T-helper 1 cell (primary cell): ENCODE measurements around the gene IL17RE.
A peak's percentile ranks its signal among the peaks of the same experiment; 100 is the strongest.

Experiments used
- DNase-seq, 5 donors: peaks; one replicate each; pipeline ENCODE4 v3.0.0-alpha.2; 2012 to 2020

Gene IL17RE

GRCh38 chr3:9909221-9910013 is 6.8 kb downstream of the IL17RE start:
- DNase-seq = no peak

- DNase-seq = no peak
Observed at GRCh38 chr3:9911863-9912262, 9.2 kb downstream of the IL17RE start.

- DNase-seq = peak in 1 of 5 donors; percentile 9
Observed at GRCh38 chr3:9912294-9912935, 9.8 kb downstream of the IL17RE start.

- DNase-seq = no peak
Observed at GRCh38 chr3:9913601-9914000, 11.0 kb downstream of the IL17RE start.

GRCh38 chr3:9914011-9914410 is 11.4 kb downstream of the IL17RE start:
- no peak for DNase-seq

GRCh38 chr3:9914559-9915253 is 12.1 kb downstream of the IL17RE start:
- no peak for DNase-seq

- DNase-seq = peak in 1 of 5 donors; percentile 35
Observed at GRCh38 chr3:9915254-9916141, 12.8 kb downstream of the IL17RE start.

GRCh38 chr3:9916346-9916733 is 13.7 kb downstream of the IL17RE start:
- DNase-seq = no peak

GRCh38 chr3:9916734-9917680 is 14.4 kb downstream of the IL17RE start, which contains the start of gene IL17RC:
Gene IL17RC, plus strand, starts transcription at chr3:9917098. Its CDS starts 218 bp downstream, at chr3:9917316.
- DNase-seq = peak in 1 of 5 donors; percentile 7

- DNase-seq = no peak
Observed at GRCh38 chr3:9917820-9918219, 15.2 kb downstream of the IL17RE start.

GRCh38 chr3:9918261-9919038 is 15.8 kb downstream of the IL17RE start:
- DNase-seq = no peak

GRCh38 chr3:9928158-9928557 is 25.5 kb downstream of the IL17RE start:
- DNase-seq = no peak

GRCh38 chr3:9930804-9931418 is 28.3 kb downstream of the IL17RE start:
- DNase-seq = no peak

GRCh38 chr3:9932535-9932842 is 29.8 kb downstream of the IL17RE start:
- no peak for DNase-seq

GRCh38 chr3:9932843-9933560 is 30.4 kb downstream of the IL17RE start:
- peak; percentile 69 to 87 (median 83) for DNase-seq

GRCh38 chr3:9933561-9934234 is 31.1 kb downstream of the IL17RE start, which contains the start of gene CRELD1:
Gene CRELD1, plus strand, starts transcription at chr3:9933834. Its CDS starts 605 bp downstream, at chr3:9934439.
- DNase-seq = peak; percentile 92 to 97 (median 96)

GRCh38 chr3:9934235-9934621 is 31.6 kb downstream of the IL17RE start:
- DNase-seq = peak in 1 of 5 donors; percentile 16

GRCh38 chr3:9934993-9935392 is 32.3 kb downstream of the IL17RE start:
- no peak for DNase-seq
